HUES48 (cell line): Measurements from ENCODE around the gene CCDC146.
"Not testable (repeated sequence)": the region's sequence is repeated elsewhere in the genome, so short reads cannot be mapped to it uniquely, and the experiment has no call there.

Experiments used
- H3K27ac ChIP-seq: one replicate; pipeline ENCODE4 v1.7.0; 2013; ENCODE audit warnings: low read depth, low read length, inconsistent platforms
- H3K27me3 ChIP-seq: 2 replicates; pipeline ENCODE4 v1.6.1; 2013; ENCODE audit warnings: mild to moderate bottlenecking, low read length; ENCODE audit not compliant: control insufficient read depth, insufficient read depth
- H3K36me3 ChIP-seq: 2 replicates; pipeline ENCODE4 v1.6.1; 2013; ENCODE audit warnings: low read length; ENCODE audit not compliant: control insufficient read depth, insufficient read depth
- H3K4me1 ChIP-seq: 2 replicates; pipeline ENCODE4 v1.6.1; 2013; ENCODE audit warnings: mild to moderate bottlenecking, low read length; ENCODE audit not compliant: control insufficient read depth, insufficient read depth
- H3K4me3 ChIP-seq: 2 replicates; pipeline ENCODE4 v1.5.1; 2013; ENCODE audit warnings: mild to moderate bottlenecking, low read depth, low read length
- H3K9ac ChIP-seq: 2 replicates; pipeline ENCODE4 v1.6.1; 2013; ENCODE audit warnings: mild to moderate bottlenecking, low read depth, low read length, moderate library complexity
- H3K9me3 ChIP-seq: 2 replicates; pipeline ENCODE4 v1.6.1; 2013; ENCODE audit warnings: low read length; ENCODE audit not compliant: control insufficient read depth, insufficient read depth

The CCDC146 gene, protein sequence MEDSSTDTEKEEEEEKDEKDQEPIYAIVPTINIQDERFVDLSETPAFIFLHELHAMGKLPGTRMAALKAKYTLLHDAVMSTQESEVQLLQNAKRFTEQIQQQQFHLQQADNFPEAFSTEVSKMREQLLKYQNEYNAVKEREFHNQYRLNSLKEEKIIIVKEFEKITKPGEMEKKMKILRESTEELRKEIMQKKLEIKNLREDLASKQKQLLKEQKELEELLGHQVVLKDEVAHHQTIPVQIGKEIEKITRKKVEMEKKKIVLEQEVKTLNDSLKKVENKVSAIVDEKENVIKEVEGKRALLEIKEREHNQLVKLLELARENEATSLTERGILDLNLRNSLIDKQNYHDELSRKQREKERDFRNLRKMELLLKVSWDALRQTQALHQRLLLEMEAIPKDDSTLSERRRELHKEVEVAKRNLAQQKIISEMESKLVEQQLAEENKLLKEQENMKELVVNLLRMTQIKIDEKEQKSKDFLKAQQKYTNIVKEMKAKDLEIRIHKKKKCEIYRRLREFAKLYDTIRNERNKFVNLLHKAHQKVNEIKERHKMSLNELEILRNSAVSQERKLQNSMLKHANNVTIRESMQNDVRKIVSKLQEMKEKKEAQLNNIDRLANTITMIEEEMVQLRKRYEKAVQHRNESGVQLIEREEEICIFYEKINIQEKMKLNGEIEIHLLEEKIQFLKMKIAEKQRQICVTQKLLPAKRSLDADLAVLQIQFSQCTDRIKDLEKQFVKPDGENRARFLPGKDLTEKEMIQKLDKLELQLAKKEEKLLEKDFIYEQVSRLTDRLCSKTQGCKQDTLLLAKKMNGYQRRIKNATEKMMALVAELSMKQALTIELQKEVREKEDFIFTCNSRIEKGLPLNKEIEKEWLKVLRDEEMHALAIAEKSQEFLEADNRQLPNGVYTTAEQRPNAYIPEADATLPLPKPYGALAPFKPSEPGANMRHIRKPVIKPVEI

DNA sequence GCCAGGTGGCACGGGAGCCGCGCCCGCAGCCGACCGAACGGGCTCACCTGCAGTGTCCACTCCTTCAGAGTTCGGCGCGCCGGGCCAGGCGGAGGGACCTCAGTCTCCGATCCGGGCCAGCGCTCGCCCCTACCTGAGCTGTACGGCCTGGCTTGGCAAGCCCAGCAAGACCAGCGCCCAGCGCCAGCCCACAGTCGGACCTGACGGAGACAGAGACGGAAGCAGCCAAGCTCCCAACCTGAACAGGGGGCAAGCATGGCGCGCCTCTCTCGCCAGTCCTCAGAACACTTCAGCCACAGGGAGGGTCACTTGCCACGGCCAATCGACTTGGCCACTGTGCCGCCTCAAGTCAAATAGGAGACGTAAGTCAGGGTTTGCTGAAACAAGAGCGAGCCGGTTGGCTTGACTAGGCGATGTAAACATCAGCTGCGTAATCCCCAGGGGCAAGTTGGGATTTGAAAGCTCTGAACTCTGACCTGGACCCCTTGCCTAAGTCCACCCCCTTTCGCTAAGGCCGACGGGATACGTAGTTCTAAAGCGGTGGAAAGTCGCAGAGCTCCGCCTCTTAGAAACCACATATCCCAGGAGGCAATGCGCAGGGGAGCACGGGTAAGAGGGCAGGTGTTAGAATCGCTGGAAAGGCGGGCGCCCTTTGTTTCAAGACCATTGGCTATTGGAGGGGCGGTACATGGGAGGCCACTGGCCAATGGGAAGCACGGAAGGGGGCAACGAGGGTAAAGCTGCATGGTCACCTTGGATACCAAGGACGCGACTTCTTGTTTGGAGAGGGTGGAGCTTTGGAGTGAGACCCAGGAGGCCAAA, at the start of gene CCDC146:
TSS of gene CCDC146 (plus strand) at position 756 of the 822 bp plus-strand sequence. CDS start 45,054 bp downstream, outside the sequence.
- H3K27me3 ChIP-seq, H3K9me3 ChIP-seq, H3K4me1 ChIP-seq, H3K36me3 ChIP-seq: not testable (repeated sequence)
- Histone ChIP-seq H3K9ac (peak within 1 kb of the TSS; percentile 75; the same call in 1 of the 2 replicates), H3K27ac (peak within 1 kb of the TSS; percentile 88), H3K4me3 (peak within 1 kb of the TSS; percentile 77)

DNA sequence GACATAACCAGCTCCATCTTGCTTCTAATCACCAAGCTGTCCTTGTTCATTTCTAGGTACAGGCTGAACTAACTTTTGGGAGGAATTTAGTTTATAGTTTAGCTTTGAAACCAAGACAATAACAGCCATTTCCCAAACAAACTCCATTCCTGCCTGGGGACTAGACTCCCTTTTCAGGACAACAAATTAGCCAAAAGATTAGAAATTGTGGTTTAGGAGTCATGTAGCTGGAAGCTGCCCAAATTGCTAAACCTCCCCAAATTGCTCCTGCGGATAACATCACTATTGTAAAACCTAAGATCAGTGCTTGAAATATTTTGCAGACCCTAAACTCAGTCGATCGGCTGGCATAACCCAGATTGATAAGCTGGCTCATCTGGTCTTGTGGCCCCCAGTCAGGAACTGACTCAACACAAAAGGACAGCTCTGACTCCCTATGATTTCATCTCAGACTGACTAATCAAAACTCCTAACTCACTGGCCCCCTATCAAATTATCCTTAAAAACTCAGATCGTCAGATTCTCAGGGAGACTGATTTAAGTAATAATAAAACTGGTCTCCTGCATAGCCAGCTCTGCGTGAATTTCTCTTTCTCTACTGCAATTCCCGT, 47.5 kb upstream of the CCDC146 start:
- H3K4me3 ChIP-seq, H3K27me3 ChIP-seq, H3K27ac ChIP-seq, H3K9ac ChIP-seq, H3K4me1 ChIP-seq, H3K9me3 ChIP-seq, H3K36me3 ChIP-seq: not testable (repeated sequence)

DNA sequence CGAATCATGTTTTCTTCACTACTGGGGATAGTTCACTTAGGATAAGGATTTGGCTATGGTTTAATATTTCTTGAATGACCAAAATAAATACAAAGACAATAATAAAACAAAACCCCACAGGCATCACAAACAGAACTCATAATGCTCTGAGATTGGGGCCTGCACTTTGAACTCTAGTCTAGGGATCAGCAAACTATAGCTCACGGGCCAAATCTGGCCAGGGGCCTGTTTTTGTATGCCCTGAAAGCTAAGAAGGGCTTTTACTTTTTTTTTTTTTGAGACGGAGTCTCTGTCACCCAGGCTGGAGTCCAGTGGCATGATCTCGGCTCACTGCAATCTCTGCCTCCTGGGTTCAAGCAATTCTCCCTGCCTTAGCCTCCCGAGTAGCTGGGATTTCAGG, 45.4 kb upstream of the CCDC146 start:
- not testable (repeated sequence) for H3K27me3 ChIP-seq, H3K27ac ChIP-seq, H3K4me1 ChIP-seq, H3K9ac ChIP-seq, H3K36me3 ChIP-seq, H3K9me3 ChIP-seq, H3K4me3 ChIP-seq

DNA sequence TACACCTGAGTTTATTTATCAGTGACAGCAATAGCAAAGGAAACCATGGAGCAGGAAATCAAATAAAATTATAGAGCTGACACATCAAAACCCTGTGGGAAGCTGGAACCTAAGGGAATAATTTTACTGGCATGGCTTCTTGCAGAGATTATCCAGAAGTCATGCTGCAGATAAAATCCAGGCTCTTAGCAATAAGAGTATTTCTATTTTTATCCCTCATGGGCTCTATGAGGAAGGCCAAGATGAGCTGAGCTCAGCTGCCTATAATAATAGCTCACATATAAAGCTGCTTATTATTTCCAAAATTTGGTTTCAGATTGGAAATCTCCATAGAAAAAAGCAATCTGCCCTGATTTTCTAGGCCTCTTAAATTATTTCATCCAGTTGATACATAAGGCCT, 43.3 kb upstream of the CCDC146 start:
- not testable (repeated sequence) for H3K27ac ChIP-seq, H3K4me3 ChIP-seq, H3K27me3 ChIP-seq, H3K36me3 ChIP-seq, H3K9me3 ChIP-seq, H3K9ac ChIP-seq, H3K4me1 ChIP-seq

DNA sequence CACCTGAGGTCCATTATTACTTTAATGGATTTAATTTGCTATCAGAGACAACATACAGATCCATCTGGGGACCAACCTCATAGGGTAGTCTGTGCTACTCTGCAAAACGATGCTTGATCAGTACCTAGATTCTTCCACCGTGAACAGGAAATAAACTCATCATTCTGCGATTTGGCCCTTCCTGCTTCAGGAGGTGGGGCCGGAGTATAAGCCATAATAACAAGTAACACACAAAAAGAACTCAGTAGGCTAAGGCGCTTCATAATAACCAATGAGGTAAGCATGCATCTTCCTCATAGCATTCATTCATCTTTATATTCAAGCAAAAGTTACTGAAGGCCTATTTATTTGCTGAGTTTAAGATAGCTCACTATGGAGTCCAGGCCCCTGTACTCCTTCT, 42.8 kb upstream of the CCDC146 start:
- not testable (repeated sequence) for H3K27ac ChIP-seq, H3K4me3 ChIP-seq, H3K9me3 ChIP-seq, H3K27me3 ChIP-seq, H3K36me3 ChIP-seq, H3K9ac ChIP-seq, H3K4me1 ChIP-seq

DNA sequence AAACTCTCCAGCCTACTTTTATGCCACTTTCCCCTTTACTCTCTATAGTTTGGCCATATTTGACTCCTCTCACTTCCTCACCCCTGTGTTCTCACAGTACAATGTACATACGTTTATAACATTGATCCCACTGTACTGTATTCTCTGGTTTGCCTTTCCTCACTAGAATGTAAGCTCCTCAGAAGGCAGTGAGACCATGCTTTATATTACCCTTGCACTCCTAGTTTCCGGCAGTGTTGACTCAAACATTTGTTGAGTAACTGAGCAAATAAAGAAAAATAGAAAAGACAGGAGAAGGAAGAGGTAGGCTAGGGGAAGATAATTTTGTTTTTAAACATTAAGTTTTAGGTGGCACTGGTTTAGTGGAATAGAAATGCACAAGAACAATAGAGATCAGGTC, 42.2 kb upstream of the CCDC146 start:
- not testable (repeated sequence) for H3K4me3 ChIP-seq, H3K27me3 ChIP-seq, H3K9me3 ChIP-seq, H3K27ac ChIP-seq, H3K9ac ChIP-seq, H3K4me1 ChIP-seq, H3K36me3 ChIP-seq

DNA sequence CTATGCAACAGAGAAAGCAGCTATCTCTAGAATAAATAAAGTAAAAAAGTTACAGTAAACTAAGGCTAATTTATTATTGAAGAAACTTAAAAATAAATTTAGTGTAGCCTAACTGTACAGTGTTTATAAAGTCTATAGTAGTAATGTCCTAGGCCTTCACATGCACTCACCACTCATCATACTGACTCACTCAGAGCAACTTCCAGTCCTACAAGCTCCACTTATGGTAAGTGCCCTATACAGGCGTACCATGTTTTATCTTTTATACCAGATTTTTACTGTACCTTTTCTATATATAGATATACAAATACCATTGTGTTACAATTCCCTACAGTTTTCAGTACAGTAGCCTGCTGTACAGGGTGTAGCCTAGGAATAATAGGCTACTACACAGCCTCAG, 40.2 kb upstream of the CCDC146 start:
- H3K4me3 ChIP-seq, H3K27ac ChIP-seq, H3K36me3 ChIP-seq, H3K4me1 ChIP-seq, H3K9ac ChIP-seq, H3K27me3 ChIP-seq, H3K9me3 ChIP-seq: not testable (repeated sequence)

DNA sequence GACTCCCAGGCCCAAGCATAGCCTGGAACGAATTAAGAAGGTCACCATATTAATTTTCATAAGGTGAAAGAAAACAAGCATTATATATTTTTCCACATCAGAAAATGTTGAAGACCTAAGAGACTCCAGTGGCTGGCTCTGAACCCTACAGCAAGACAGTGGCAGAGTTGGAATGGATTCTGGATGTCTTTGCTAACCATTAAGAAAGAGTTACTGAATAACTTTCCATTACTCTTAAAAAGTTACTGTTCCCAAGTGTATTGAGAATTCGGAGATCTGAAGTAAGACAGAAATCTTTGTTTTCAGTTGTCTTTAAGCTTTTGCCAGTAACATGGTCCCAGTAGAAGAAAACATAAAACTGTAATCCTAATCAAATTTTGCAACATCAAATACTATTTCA, 30.1 kb upstream of the CCDC146 start:
- not testable (repeated sequence) for H3K27ac ChIP-seq, H3K36me3 ChIP-seq, H3K9ac ChIP-seq, H3K4me1 ChIP-seq, H3K27me3 ChIP-seq, H3K4me3 ChIP-seq, H3K9me3 ChIP-seq

DNA sequence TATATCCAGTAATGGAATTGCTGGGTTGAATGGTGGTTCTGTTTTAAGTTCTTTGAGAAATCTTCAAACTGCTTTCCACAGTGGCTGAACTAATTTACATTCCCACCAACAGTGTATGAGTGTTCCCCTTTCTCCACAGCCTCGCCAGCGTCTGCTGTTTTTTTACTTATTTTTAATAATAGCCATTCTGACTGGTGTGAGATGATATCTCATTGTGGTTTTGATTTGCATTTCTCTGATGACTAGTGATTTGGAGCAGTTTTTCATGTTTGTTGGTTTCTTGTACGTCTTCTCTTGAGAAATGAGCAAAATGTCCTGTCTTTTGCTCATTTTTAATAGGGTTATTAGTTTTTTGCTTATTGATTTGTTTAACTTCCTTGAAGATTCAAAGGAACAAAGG, 21.9 kb upstream of the CCDC146 start:
- H3K4me1 ChIP-seq, H3K36me3 ChIP-seq, H3K9me3 ChIP-seq, H3K27me3 ChIP-seq, H3K27ac ChIP-seq, H3K4me3 ChIP-seq, H3K9ac ChIP-seq: not testable (repeated sequence)

DNA sequence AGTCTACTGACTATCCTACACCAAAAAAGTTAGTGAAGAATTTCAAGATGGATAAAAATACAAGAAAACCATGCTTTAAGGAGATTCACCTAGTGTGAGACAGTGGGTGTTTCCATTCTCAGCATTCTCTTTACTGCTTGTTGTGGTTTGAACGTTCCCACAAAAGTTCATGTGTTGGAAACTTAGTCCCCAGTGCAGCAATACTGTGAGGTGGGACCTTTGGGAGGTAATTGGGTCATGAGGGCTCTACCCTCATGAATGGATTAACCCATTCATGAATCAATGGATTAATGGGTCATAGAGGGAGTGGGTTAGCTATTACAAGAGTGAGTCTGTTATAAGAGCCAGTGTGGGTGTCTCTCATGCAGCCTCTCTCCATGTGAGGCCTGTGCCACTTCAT, 21.2 kb upstream of the CCDC146 start:
- not testable (repeated sequence) for H3K9ac ChIP-seq, H3K27me3 ChIP-seq, H3K9me3 ChIP-seq, H3K4me3 ChIP-seq, H3K4me1 ChIP-seq, H3K36me3 ChIP-seq, H3K27ac ChIP-seq
